HL-60 (cell line): ENCODE measurements around the gene DPY30.

Experiments
- DNase-seq, 2 experiments: peaks; one replicate each; pipeline ENCODE4 v3.0.0-alpha.2; 2010 to 2020; ENCODE audit warnings: low read depth in 1 of 2, low spot score in 1 of 2
- H3K27ac ChIP-seq: fragments of 250-450 bp; sonication (Bioruptor Pico); replicated peaks from 2 replicates; pipeline ENCODE4 v1.5.1; 2020; ENCODE audit warnings: mild to moderate bottlenecking, moderate library complexity
- H3K27me3 ChIP-seq: fragments of 250-450 bp; sonication (Bioruptor Pico); 2 replicates; pipeline ENCODE4 v1.5.1; 2021; ENCODE audit warnings: mild to moderate bottlenecking, moderate library complexity; ENCODE audit not compliant: insufficient read depth, poor library complexity, severe bottlenecking
- H3K4me3 ChIP-seq: replicated peaks from 2 replicates; pipeline ENCODE4 v1.5.1; 2011; ENCODE audit warnings: mild to moderate bottlenecking, control low read depth, low read length; ENCODE audit not compliant: insufficient read depth
- GABPA ChIP-seq: IDR thresholded peaks from 2 replicates; pipeline ENCODE4 v1.6.1; 2012; ENCODE audit warnings: low read depth
- POLR2AphosphoS5 ChIP-seq: IDR thresholded peaks from 2 replicates; pipeline ENCODE4 v1.6.1; 2012; ENCODE audit warnings: low read depth
- SPI1 ChIP-seq: IDR thresholded peaks from 2 replicates; pipeline ENCODE4 v1.6.1; 2012; ENCODE audit warnings: low read depth, mild to moderate bottlenecking, borderline replicate concordance
- TF ChIP-seq, protein P1 (sequence below): IDR thresholded peaks from 2 replicates; pipeline ENCODE4 v1.6.1; 2012; ENCODE audit warnings: low read depth; ENCODE audit not compliant: insufficient replicate concordance
- TF ChIP-seq, protein P2 (sequence below): IDR thresholded peaks from one replicate; pipeline ENCODE4 v1.5.1; 2011; ENCODE audit warnings: low read length, control low read depth, inconsistent platforms; ENCODE audit not compliant: insufficient read depth

DPY30 gene

DNA sequence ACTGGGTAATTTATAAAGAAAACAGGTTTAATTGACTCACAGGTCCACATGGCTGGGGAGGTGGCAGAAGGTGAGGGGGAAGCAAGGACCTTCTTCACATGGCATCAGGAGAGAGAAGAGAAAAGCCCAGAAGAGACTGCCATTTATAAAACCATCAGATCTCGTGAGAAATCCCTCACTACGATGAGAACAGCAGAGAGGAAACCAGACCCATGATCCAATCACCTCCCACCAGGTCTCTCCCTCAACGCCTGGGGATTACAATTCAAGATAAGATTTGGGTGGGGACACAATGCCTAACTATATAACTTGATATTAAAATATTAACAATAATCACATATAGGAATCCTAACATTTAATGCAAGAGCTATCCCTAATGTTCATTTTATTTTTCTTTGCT, 60.6 kb downstream of the DPY30 start:
- no peak for DNase-seq
- TF ChIP-seq, protein P1, sequence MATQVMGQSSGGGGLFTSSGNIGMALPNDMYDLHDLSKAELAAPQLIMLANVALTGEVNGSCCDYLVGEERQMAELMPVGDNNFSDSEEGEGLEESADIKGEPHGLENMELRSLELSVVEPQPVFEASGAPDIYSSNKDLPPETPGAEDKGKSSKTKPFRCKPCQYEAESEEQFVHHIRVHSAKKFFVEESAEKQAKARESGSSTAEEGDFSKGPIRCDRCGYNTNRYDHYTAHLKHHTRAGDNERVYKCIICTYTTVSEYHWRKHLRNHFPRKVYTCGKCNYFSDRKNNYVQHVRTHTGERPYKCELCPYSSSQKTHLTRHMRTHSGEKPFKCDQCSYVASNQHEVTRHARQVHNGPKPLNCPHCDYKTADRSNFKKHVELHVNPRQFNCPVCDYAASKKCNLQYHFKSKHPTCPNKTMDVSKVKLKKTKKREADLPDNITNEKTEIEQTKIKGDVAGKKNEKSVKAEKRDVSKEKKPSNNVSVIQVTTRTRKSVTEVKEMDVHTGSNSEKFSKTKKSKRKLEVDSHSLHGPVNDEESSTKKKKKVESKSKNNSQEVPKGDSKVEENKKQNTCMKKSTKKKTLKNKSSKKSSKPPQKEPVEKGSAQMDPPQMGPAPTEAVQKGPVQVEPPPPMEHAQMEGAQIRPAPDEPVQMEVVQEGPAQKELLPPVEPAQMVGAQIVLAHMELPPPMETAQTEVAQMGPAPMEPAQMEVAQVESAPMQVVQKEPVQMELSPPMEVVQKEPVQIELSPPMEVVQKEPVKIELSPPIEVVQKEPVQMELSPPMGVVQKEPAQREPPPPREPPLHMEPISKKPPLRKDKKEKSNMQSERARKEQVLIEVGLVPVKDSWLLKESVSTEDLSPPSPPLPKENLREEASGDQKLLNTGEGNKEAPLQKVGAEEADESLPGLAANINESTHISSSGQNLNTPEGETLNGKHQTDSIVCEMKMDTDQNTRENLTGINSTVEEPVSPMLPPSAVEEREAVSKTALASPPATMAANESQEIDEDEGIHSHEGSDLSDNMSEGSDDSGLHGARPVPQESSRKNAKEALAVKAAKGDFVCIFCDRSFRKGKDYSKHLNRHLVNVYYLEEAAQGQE = no peak
- TF ChIP-seq POLR2AphosphoS5 (no peak), GABPA (no peak), SPI1 (no peak)
- TF ChIP-seq, protein P2, sequence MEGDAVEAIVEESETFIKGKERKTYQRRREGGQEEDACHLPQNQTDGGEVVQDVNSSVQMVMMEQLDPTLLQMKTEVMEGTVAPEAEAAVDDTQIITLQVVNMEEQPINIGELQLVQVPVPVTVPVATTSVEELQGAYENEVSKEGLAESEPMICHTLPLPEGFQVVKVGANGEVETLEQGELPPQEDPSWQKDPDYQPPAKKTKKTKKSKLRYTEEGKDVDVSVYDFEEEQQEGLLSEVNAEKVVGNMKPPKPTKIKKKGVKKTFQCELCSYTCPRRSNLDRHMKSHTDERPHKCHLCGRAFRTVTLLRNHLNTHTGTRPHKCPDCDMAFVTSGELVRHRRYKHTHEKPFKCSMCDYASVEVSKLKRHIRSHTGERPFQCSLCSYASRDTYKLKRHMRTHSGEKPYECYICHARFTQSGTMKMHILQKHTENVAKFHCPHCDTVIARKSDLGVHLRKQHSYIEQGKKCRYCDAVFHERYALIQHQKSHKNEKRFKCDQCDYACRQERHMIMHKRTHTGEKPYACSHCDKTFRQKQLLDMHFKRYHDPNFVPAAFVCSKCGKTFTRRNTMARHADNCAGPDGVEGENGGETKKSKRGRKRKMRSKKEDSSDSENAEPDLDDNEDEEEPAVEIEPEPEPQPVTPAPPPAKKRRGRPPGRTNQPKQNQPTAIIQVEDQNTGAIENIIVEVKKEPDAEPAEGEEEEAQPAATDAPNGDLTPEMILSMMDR = no peak
- no peak overlapping the region for H3K4me3 ChIP-seq

DNA sequence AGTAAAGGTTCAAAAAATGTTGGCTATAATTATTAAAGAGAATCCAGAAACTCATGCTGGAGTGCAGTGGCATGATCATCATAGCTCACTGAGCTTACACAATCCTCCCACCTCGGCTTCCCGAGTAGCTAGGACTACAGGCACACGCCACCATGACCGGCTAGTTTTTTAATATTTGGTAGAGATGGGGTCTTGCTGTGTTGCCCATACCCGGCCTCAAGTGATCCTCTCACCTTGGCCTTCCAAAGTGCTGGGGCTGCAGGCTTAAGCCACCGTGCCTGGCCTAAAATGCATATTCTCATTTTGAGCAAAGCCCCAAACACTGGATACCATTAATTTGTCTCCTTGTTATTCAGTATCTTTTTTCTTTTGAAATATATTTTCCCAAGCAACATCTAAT, 61.2 kb downstream of the DPY30 start:
- no peak for DNase-seq
- TF ChIP-seq, protein P2 = no peak
- TF ChIP-seq GABPA (no peak), POLR2AphosphoS5 (no peak), SPI1 (no peak)
- TF ChIP-seq, protein P1 = no peak
- H3K27ac ChIP-seq = no peak overlapping the region
- no peak overlapping the region for H3K4me3 ChIP-seq
- no peaks in the 10 kb centered on the region for H3K27me3 ChIP-seq

More for the DNA sequence above, 60.6 kb downstream of the DPY30 start:
- Histone ChIP-seq H3K27ac (no peak overlapping the region), H3K27me3 (no peaks in the 10 kb centered on the region)
